Bronchial epithelial cell (primary cell): ENCODE results near the gene TBC1D3B. TPM values are rescaled to one million over a fixed set of nuclear protein-coding genes. Genes with fewer than 3 reads are reported as not detected.
"Not testable (repeated sequence)": the region's sequence is repeated elsewhere in the genome, so short reads cannot be mapped to it uniquely, and the experiment has no call there.

ENCODE experiments used
- DNase-seq: peaks from one replicate; pipeline ENCODE4 v3.0.0-alpha.2; 2010; ENCODE audit warnings: low read depth
- FAIRE-seq: peaks from 2 replicates; lab custom pipeline; 2011; peaks lifted over from hg19 to GRCh38; lab: Jason Lieb, UNC
- H3K27me3 ChIP-seq: 2 replicates; pipeline ENCODE4 v1.5.1; 2011; ENCODE audit warnings: low read length; ENCODE audit not compliant: control insufficient read depth, insufficient read depth
- H3K36me3 ChIP-seq: 2 replicates; pipeline ENCODE4 v1.5.1; 2011; ENCODE audit warnings: low read length; ENCODE audit not compliant: control insufficient read depth, insufficient read depth
- H3K4me3 ChIP-seq: 2 replicates; pipeline ENCODE4 v1.5.1; 2011; ENCODE audit warnings: mild to moderate bottlenecking, low read depth, low read length, control low read depth
- total RNA-seq: library from RNA; depleted of rRNA; stranded (reverse); fragments of >200 nt; gene quantifications from 2 replicates; pipeline ENCODE4 v1.2.1, GENCODE V29; 2014
- TF ChIP-seq, protein P1 (sequence below): IDR thresholded peaks from 2 replicates; pipeline ENCODE4 v1.5.1; 2011; ENCODE audit warnings: mild to moderate bottlenecking, moderate library complexity, low read length, control low read depth, inconsistent platforms; ENCODE audit not compliant: insufficient read depth, severe bottlenecking

Gene TBC1D3B
- total RNA-seq, 1 donor from 2014 or later = 0.79 TPM

DNA sequence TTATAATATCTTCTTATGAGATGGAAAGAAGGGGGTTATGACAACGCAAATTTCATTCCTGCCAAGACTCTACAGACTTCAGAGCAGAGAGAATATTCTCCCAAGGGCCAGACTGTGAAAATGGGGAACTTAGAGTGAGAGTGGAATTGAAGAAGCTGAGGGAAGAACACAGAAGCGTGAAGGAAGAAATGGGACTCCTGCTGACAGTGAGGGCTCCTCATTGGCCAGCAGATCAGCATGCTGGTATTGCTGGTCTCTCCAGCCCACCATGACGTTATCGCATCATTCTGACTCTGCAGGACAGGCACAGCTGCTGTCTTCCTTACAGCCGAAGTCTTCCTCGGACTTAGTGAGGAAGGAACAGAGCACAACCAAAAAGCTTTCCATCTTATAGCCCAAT lies 48.5 kb downstream of the TBC1D3B start:
- Histone ChIP-seq H3K4me3 (no peak overlapping the region), H3K27me3 (peaks cover 2% of the 10 kb centered on the region), H3K36me3 (no peaks in the 10 kb centered on the region)
- TF ChIP-seq, protein P1, sequence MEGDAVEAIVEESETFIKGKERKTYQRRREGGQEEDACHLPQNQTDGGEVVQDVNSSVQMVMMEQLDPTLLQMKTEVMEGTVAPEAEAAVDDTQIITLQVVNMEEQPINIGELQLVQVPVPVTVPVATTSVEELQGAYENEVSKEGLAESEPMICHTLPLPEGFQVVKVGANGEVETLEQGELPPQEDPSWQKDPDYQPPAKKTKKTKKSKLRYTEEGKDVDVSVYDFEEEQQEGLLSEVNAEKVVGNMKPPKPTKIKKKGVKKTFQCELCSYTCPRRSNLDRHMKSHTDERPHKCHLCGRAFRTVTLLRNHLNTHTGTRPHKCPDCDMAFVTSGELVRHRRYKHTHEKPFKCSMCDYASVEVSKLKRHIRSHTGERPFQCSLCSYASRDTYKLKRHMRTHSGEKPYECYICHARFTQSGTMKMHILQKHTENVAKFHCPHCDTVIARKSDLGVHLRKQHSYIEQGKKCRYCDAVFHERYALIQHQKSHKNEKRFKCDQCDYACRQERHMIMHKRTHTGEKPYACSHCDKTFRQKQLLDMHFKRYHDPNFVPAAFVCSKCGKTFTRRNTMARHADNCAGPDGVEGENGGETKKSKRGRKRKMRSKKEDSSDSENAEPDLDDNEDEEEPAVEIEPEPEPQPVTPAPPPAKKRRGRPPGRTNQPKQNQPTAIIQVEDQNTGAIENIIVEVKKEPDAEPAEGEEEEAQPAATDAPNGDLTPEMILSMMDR = no peak
- no peak for DNase-seq
- FAIRE-seq = no peak

DNA sequence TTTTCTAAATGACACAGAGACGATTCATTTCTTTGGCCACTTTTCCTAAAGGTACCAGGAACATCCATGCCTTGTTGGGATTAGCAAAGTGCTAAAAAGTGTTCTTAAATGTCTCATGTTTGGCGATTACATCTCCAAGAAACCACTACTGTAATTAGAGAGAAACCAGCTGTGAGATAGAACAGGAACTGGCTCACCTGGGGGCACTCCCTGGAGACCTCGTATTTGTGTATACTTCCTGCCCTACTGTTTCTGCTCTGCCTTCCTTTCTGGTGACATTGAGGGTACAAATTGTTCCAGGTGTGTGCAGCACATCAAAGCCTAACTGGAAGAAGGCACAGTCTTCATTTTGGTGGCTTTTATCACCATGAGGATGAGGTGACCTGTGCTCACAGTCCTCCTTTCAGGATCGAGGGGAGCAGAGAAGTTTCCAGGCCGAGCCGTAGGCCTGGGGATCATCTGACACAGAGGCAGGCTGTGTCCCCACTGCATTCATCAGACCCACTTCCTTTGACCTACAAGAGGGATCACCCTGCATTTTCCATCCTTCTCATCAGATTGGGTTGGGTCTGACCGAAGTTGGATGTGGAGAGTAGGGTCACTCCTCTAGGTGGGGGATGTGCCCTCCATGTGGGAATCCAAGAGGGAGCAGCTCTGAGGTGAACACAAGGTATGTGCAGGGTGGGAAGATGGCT lies 49.1 kb downstream of the TBC1D3B start:
- TF ChIP-seq, protein P1 = no peak
- Histone ChIP-seq H3K4me3 (no peak overlapping the region), H3K36me3 (no peaks in the 10 kb centered on the region), H3K27me3 (no peaks in the 10 kb centered on the region)
- DNase-seq (no peak), FAIRE-seq (no peak)

DNA sequence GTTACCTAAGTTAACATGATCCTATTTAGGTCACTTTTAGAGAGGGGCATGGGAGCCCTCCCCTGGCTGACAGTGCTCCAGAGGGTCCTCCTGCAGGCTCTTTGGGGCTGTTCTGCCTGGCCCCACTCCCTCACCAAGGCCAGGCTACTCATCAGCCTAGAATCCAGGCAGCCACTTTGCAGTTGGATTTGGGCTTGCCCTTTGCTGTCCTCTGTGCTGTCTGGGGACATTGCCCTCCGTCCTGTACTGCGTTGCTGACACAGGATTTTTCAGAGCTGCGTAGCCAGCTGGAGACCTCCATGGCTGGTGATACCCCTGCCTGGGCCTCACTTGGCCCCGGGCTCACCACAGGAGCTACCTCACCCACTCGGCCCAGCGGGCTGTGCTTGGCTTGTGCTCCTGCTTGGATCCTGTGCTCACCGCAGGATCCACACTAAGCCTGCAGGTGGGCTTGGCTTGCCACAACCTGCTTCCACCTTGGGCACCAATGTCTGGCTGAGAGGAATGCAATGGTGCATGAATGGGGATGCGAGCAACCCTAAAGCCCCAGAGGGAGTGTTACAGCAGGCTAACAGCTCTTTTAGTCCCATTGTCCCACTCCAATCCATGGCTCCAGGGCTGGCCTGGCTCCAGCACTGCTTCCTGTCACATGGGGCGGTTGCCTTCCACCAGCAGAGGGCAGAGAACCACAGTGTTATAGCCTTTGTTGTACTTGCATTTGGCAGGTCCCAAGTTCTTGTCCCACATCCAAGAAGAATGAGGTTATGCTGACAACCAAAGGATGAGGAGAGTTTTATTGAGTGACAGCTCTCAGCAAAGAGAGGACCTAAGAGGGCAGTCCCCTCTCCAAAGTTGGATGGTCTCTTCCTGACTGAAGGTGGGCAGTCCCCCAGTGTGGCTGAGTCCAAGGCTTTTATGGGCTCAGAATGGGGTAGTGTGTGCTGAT lies 51.3 kb downstream of the TBC1D3B start:
- no peak for FAIRE-seq
- H3K4me3 ChIP-seq = no peak overlapping the region
- TF ChIP-seq, protein P1 = no peak

DNA sequence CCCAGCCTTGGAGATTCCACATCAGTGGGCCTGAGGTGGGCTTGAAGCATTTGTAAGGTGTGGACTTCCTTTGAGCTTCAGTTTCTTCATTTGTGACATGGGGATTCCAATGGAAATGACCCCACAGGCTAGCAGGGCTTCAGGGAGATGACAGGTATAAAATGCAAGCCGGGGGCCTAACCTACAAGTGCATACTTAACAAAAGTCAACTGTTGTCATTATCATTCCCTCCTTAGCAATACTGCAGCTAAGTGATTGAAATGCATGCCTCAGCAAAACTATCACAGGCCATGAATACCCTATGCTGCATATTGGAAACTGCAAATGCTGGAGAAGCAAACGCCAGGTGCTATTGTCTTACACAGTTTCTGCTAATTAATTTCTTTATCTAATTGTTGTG lies 53.0 kb downstream of the TBC1D3B start:
- TF ChIP-seq, protein P1 = no peak
- H3K27me3 ChIP-seq = no peaks in the 10 kb centered on the region
- no peak overlapping the region for H3K4me3 ChIP-seq
- no peak for DNase-seq
- no peaks in the 10 kb centered on the region for H3K36me3 ChIP-seq
- no peak for FAIRE-seq

More for the DNA sequence above, 51.3 kb downstream of the TBC1D3B start:
- H3K27me3 ChIP-seq = no peaks in the 10 kb centered on the region
- H3K36me3 ChIP-seq = no peaks in the 10 kb centered on the region
- DNase-seq = no peak

DNA sequence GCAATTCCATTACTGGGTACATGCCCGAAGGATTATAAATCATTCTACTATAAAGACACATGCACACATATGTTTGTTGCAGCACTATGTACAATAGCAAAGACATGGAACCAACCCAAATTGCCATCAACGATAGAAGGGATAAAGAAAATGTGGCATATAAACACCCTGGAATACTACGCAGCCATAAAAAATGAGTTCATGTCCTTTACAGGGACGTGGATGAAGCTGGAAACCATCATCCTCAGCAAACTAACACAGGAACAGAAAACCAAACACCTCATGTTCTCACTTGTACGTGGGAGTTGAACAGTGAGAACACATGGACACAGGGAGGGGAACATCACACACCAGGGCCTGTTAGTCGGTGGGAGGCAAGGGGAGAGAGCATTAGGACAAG lies 55.3 kb downstream of the TBC1D3B start:
- FAIRE-seq = not testable (repeated sequence)

DNA sequence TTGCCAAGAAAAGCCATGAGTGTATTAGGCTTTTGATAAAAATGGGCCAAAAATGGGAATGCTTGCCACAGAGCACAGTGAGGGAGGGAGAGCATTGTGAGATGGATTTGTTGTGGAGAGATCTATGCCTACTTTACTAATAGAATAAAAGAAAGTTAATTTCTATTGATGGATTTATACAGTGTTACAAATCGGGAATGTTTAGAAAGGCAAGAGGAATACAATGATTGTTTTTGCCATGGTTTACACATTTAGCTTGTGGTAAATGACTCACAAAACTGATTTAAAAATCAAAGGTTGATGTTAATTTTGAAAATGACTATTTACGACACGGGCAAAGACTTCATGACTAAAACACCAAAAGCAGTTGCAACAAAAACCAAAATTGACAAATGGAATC lies 56.2 kb downstream of the TBC1D3B start:
- no peak for FAIRE-seq
- no peak for DNase-seq
- H3K36me3 ChIP-seq = no peaks in the 10 kb centered on the region
- no peak overlapping the region for H3K4me3 ChIP-seq
- H3K27me3 ChIP-seq = no peaks in the 10 kb centered on the region
- TF ChIP-seq, protein P1 = no peak

More for the DNA sequence above, 55.3 kb downstream of the TBC1D3B start:
- DNase-seq, H3K36me3 ChIP-seq, H3K27me3 ChIP-seq, H3K4me3 ChIP-seq: not testable (repeated sequence)
